Keratinocyte (primary cell): ENCODE results near the gene INKA2.
A peak's percentile ranks its signal among the peaks of the same experiment; 100 is the strongest.

ENCODE experiments used
- EZH2 ChIP-seq: IDR thresholded peaks from one replicate; pipeline ENCODE4 v1.6.1; 2012; ENCODE audit warnings: inconsistent platforms, mild to moderate bottlenecking, low read length, moderate library complexity
- TF ChIP-seq, protein P1 (sequence below), 3 experiments: IDR thresholded peaks in 1 of 3; conservative IDR thresholded peaks in 1 of 3; optimal IDR thresholded peaks in 1 of 3; 2 replicates in 2 of 3; 3 replicates in 1 of 3; pipeline versions ENCODE3 to v1.5.1; 2011; ENCODE audit warnings: low read length in 3 of 3, mild to moderate bottlenecking in 3 of 3, moderate library complexity in 2 of 3, control low read depth in 1 of 3, inconsistent platforms in 1 of 3; ENCODE audit not compliant: insufficient read depth in 2 of 3; ENCODE audit errors: extremely low read depth in 1 of 3

DNA sequence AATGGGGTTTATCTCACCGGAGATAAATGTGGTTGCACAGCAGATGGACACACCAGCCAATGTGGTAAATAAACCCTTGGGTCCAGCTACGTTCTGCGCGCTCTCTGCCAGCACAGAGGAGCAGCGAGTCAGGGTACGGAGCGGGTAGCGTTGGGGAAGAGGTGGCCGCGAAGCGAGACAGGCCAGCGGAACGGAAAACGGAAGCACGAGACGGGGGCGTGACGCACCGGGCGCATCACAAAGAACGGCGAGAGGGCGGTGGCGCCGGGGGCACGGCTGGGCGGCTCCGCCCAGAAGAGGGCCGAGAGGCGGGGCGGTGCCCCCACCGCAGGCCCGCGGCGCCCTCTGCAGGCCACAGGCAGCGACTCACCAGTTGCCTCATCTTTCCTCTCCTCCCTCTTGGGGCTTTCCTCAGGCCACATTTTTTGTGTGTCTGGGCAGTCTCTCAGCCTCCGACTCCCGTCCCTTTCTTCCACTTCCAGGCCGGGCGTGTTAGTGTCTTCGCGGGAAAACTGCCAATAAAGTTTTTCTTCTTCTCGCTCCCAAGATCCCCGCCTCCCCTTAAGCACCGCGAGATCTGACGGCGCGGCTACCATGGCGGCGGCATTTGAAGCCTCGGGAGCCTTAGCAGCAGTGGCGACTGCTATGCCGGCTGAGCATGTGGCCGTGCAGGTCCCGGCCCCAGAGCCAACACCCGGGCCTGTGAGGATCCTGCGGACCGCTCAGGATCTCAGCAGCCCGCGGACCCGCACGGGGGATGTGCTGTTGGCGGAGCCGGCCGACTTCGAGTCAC lies 16.3 kb upstream of the INKA2 start, which contains the start of gene DDX20:
- TF ChIP-seq EZH2: no peak
- TF ChIP-seq, protein P1, sequence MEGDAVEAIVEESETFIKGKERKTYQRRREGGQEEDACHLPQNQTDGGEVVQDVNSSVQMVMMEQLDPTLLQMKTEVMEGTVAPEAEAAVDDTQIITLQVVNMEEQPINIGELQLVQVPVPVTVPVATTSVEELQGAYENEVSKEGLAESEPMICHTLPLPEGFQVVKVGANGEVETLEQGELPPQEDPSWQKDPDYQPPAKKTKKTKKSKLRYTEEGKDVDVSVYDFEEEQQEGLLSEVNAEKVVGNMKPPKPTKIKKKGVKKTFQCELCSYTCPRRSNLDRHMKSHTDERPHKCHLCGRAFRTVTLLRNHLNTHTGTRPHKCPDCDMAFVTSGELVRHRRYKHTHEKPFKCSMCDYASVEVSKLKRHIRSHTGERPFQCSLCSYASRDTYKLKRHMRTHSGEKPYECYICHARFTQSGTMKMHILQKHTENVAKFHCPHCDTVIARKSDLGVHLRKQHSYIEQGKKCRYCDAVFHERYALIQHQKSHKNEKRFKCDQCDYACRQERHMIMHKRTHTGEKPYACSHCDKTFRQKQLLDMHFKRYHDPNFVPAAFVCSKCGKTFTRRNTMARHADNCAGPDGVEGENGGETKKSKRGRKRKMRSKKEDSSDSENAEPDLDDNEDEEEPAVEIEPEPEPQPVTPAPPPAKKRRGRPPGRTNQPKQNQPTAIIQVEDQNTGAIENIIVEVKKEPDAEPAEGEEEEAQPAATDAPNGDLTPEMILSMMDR (optimal IDR thresholded peaks at IDR 0.05 in 1 of 3, IDR thresholded peaks at IDR 0.05 in 1 of 3, conservative IDR thresholded peaks at IDR 0.05 in 1 of 3; ENCODE audit: extremely low read depth in 1 of 3, insufficient read depth in 2 of 3, low read length in 3 of 3): peak; percentile 76 to 90 (median 79)
